HepG2 (cell line): ENCODE measurements around the gene OARD1. TPM values are rescaled to one million over a fixed set of nuclear protein-coding genes. Genes with fewer than 3 reads are reported as not detected.

Experiments
- ATF1 ChIP-seq: IDR thresholded peaks from 2 replicates; pipeline ENCODE4 v1.6.1; 2016; ENCODE audit warnings: mild to moderate bottlenecking, control low read depth
- CEBPB ChIP-seq: IDR thresholded peaks from 2 replicates; pipeline ENCODE4 v1.6.1; 2011; ENCODE audit warnings: low read depth, low read length, improper control_type of control experiment, borderline replicate concordance
- HDAC2 ChIP-seq: sonication (generic); formaldehyde crosslinking; IDR thresholded peaks from 2 replicates; pipeline ENCODE4 v1.4.0; 2020; ENCODE audit warnings: missing genetic modification reagents
- HDAC6 ChIP-seq: fragments of 200-600 bp; sonication (generic); IDR thresholded peaks from 2 replicates; pipeline ENCODE4 v1.7.0; 2017; ENCODE audit warnings: mild to moderate bottlenecking, antibody characterized with exemption, low read length, low read depth
- ISL2 ChIP-seq: sonication (generic); formaldehyde crosslinking; IDR thresholded peaks from 2 replicates; pipeline ENCODE4 v1.5.0; 2020; ENCODE audit warnings: missing genetic modification reagents
- RARG ChIP-seq: sonication (generic); formaldehyde crosslinking; IDR thresholded peaks from 2 replicates; pipeline ENCODE4 v1.4.0; 2020; ENCODE audit warnings: low read depth, mild to moderate bottlenecking, missing genetic modification reagents
- ZNF564 ChIP-seq: sonication (generic); formaldehyde crosslinking; IDR thresholded peaks from 2 replicates; pipeline ENCODE4 v1.8.1; 2023; ENCODE audit warnings: mild to moderate bottlenecking, missing genetic modification reagents
- ZNF607 ChIP-seq: sonication (generic); formaldehyde crosslinking; IDR thresholded peaks from 2 replicates; pipeline ENCODE4 v1.5.1; 2020; ENCODE audit warnings: missing genetic modification reagents, mild to moderate bottlenecking, borderline replicate concordance
- ZNF766 ChIP-seq: sonication (generic); formaldehyde crosslinking; IDR thresholded peaks from 2 replicates; pipeline ENCODE4 v1.5.0; 2020; ENCODE audit warnings: missing genetic modification reagents, borderline replicate concordance
- ZNF83 ChIP-seq: sonication (generic); formaldehyde crosslinking; IDR thresholded peaks from 2 replicates; pipeline ENCODE4 v1.4.0; 2020; ENCODE audit warnings: missing genetic modification reagents, mild to moderate bottlenecking, borderline replicate concordance
- ZSCAN25 ChIP-seq: sonication (generic); formaldehyde crosslinking; IDR thresholded peaks from 2 replicates; pipeline ENCODE4 v1.8.0; 2022; ENCODE audit warnings: mild to moderate bottlenecking, missing genetic modification reagents
- polyA plus RNA-seq, 8 experiments: library from polyadenylated mRNA; depleted of rRNA in 3 of 8; stranded (reverse) in 7 of 8; unstranded in 1 of 8; fragments of >200 nt; fragmentation: Illumina TruSeq in 4 of 8; extraction: Trizol in 4 of 8; gene quantifications; 2 replicates each; pipeline versions ENCODE4 v1.2.1 to v1.2.3, GENCODE V29; 2011 to 2016; ENCODE audit warnings: low read depth in 4 of 8, missing spikeins in 1 of 8, mixed read lengths in 1 of 8; ENCODE audit not compliant: insufficient read depth in 1 of 8
- total RNA-seq, 5 experiments: library from RNA; depleted of rRNA; stranded (reverse); fragments of >200 nt; fragmentation: Illumina TruSeq; extraction: Trizol; gene quantifications; 2 replicates each; pipeline ENCODE4 v1.2.3, GENCODE V29; 2016; ENCODE audit warnings: low read depth in 1 of 5
- TF ChIP-seq, protein P1 (sequence below), 2 experiments: sonication (generic) in 1 of 2; formaldehyde crosslinking in 1 of 2; IDR thresholded peaks; 2 replicates each; pipeline versions ENCODE4 v1.6.1 to v1.9.0; 2014 to 2022; ENCODE audit warnings: antibody characterized with exemption in 1 of 2, borderline replicate concordance in 1 of 2, inconsistent platforms in 1 of 2, low read depth in 1 of 2, missing genetic modification reagents in 1 of 2
- TF ChIP-seq, protein P2 (sequence below): sonication (generic); formaldehyde crosslinking; IDR thresholded peaks from 2 replicates; pipeline ENCODE4 v1.5.0; 2020; ENCODE audit warnings: mild to moderate bottlenecking, missing genetic modification reagents
- TF ChIP-seq, protein P3 (sequence below): sonication (generic); formaldehyde crosslinking; IDR thresholded peaks from 2 replicates; pipeline ENCODE4 v1.5.1; 2020; ENCODE audit warnings: mild to moderate bottlenecking, missing genetic modification reagents, borderline replicate concordance
- TF ChIP-seq, protein P4 (sequence below): sonication (generic); formaldehyde crosslinking; IDR thresholded peaks from 2 replicates; pipeline ENCODE4 v1.4.0; 2020; ENCODE audit warnings: missing genetic modification reagents

OARD1 gene
- total and polyA plus RNA-seq, 2 of the 13 experiments (the other 11 are each of a cell fraction or from before 2014, with no cell fraction given) = 18.4 to 49.0 TPM

DNA sequence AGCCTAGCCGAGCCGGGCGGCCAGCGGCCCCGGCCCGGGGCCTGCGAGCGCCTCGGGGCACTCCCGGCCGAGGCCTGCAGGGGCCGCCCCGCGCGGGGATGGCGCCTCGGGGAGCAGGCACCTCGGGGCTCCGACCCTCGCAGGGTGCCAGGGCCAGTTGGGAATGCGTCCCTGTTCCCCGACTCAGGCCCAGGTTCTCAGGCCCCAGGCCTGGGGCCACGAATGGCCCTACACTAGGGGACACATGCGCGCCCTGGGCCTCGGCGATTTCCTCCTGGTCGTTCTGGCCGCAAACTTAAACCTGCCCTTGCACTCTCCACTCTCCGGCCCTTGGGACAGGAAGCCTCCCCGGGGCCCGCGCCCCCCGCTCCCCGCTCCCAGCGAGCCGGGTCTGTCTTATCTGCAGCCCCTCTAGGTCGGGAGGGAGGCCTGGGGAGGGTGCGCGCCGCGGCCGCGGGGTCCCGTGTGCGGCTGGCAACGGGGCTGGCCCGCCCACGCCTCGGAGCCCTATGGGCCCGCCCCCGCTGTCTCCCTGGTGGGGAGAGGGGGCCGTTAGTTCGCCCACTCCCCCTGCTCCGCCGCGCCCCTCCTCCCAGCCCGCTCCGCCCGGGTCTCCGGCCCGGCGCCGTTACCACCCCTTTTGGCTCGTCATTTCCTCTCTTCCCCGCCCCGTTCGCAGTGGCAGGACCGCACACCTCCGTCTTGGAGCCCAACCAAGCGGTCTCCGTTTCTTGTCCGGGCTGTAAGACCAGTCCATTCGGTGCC, 1.2 kb upstream of the OARD1 start (continued):
- no peak for TF ChIP-seq ZNF766
- TF ChIP-seq RARG (CRISPR knock-in tag) = no peak
- TF ChIP-seq HDAC2 (CRISPR knock-in tag) = peak; percentile 40
- TF ChIP-seq, protein P1, sequence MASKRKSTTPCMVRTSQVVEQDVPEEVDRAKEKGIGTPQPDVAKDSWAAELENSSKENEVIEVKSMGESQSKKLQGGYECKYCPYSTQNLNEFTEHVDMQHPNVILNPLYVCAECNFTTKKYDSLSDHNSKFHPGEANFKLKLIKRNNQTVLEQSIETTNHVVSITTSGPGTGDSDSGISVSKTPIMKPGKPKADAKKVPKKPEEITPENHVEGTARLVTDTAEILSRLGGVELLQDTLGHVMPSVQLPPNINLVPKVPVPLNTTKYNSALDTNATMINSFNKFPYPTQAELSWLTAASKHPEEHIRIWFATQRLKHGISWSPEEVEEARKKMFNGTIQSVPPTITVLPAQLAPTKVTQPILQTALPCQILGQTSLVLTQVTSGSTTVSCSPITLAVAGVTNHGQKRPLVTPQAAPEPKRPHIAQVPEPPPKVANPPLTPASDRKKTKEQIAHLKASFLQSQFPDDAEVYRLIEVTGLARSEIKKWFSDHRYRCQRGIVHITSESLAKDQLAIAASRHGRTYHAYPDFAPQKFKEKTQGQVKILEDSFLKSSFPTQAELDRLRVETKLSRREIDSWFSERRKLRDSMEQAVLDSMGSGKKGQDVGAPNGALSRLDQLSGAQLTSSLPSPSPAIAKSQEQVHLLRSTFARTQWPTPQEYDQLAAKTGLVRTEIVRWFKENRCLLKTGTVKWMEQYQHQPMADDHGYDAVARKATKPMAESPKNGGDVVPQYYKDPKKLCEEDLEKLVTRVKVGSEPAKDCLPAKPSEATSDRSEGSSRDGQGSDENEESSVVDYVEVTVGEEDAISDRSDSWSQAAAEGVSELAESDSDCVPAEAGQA (IDR thresholded peaks at IDR 0.05; ENCODE audit: low read depth) = no peak
- TF ChIP-seq, protein P1 (CRISPR knock-in tag; IDR thresholded peaks at IDR 0.05; ENCODE audit: borderline replicate concordance) = peak; percentile 27; the same call in 1 of the 2 replicates
- TF ChIP-seq ATF1 (CRISPR knock-in tag) = peak; percentile 34; the same call in 1 of the 2 replicates
- peak; percentile 21; the same call in 1 of the 2 replicates for TF ChIP-seq ISL2
- TF ChIP-seq, protein P2, sequence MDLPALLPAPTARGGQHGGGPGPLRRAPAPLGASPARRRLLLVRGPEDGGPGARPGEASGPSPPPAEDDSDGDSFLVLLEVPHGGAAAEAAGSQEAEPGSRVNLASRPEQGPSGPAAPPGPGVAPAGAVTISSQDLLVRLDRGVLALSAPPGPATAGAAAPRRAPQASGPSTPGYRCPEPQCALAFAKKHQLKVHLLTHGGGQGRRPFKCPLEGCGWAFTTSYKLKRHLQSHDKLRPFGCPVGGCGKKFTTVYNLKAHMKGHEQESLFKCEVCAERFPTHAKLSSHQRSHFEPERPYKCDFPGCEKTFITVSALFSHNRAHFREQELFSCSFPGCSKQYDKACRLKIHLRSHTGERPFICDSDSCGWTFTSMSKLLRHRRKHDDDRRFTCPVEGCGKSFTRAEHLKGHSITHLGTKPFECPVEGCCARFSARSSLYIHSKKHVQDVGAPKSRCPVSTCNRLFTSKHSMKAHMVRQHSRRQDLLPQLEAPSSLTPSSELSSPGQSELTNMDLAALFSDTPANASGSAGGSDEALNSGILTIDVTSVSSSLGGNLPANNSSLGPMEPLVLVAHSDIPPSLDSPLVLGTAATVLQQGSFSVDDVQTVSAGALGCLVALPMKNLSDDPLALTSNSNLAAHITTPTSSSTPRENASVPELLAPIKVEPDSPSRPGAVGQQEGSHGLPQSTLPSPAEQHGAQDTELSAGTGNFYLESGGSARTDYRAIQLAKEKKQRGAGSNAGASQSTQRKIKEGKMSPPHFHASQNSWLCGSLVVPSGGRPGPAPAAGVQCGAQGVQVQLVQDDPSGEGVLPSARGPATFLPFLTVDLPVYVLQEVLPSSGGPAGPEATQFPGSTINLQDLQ (CRISPR knock-in tag) = 0 out of 2 replicates have a peak, but pooled peaks have one; percentile 63
- TF ChIP-seq, protein P3, sequence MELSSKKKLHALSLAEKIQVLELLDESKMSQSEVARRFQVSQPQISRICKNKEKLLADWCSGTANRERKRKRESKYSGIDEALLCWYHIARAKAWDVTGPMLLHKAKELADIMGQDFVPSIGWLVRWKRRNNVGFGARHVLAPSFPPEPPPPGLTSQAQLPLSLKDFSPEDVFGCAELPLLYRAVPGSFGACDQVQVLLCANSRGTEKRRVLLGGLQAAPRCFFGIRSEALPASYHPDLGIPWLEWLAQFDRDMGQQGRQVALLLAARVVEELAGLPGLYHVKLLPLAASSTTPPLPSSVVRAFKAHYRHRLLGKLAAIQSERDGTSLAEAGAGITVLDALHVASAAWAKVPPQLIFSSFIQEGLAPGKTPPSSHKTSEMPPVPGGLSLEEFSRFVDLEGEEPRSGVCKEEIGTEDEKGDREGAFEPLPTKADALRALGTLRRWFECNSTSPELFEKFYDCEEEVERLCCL = no peak
- no peak for TF ChIP-seq CEBPB
- peak; percentile 52; the same call in 1 of the 2 replicates for TF ChIP-seq ZNF564 (CRISPR knock-in tag)
- no peak for TF ChIP-seq HDAC6
- no peak; the same call in 1 of the 2 replicates for TF ChIP-seq ZSCAN25
- peak; percentile 23; the same call in 1 of the 2 replicates for TF ChIP-seq ZNF607 (CRISPR knock-in tag)
- no peak; the same call in 1 of the 2 replicates for TF ChIP-seq ZNF83 (CRISPR knock-in tag)
- TF ChIP-seq, protein P4, sequence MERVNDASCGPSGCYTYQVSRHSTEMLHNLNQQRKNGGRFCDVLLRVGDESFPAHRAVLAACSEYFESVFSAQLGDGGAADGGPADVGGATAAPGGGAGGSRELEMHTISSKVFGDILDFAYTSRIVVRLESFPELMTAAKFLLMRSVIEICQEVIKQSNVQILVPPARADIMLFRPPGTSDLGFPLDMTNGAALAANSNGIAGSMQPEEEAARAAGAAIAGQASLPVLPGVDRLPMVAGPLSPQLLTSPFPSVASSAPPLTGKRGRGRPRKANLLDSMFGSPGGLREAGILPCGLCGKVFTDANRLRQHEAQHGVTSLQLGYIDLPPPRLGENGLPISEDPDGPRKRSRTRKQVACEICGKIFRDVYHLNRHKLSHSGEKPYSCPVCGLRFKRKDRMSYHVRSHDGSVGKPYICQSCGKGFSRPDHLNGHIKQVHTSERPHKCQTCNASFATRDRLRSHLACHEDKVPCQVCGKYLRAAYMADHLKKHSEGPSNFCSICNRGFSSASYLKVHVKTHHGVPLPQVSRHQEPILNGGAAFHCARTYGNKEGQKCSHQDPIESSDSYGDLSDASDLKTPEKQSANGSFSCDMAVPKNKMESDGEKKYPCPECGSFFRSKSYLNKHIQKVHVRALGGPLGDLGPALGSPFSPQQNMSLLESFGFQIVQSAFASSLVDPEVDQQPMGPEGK (CRISPR knock-in tag) = peak; percentile 98
